Measurements from ENCODE around the gene C1D.

GRCh38 chr2:68104111-68104835 lies 41.5 kb upstream of the C1D start:
- TF ChIP-seq POLR2A (IDR thresholded peaks at IDR 0.05; ENCODE audit: low read length) (no peak), GATA1 (IDR thresholded peaks at IDR 0.05; ENCODE audit: low read depth, low read length) (no peak)
